ENCODE results near the gene ZFP91. TPM values are rescaled to one million over a fixed set of nuclear protein-coding genes. Genes with fewer than 3 reads are reported as not detected.

The ZFP91 gene
- total and polyA plus RNA-seq, 2 donors (not counting 3 experiments of a cell fraction or from before 2014, with no cell fraction given), result 20.2 to 52.0 TPM

DNA sequence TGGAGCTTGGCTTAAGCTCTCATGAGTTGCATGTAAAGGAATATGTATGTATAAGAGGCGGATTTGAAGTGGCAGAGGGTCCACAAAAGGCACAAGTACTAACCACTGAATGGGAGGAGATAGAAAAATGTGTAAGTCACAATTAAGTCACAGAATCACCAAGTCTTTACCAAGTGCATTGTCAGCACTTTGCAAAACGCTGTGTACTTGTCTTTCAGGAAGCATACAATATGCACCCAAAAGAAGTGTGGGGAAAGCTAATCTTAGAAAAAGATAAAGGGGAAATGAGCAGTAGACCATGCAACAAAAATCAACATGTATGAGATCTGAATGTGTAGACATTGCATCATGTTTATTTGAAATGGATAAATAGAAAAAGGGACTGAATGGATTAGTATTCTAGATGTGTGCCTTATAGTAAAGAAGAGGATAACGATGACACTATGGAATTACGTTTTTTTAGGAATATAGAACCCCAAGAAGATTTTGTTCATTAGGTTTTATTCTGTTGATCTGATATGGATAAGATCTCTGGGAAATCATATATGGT, 48.1 kb downstream of the ZFP91 start:
- H3K9me1 ChIP-seq (replicated peaks; ENCODE audit: control insufficient read depth, extremely low read depth, insufficient read depth, low read length), result no peaks in the 10 kb centered on the region
- no TSS peak for BruUV-seq (replicated peaks)
- ChIA-PET CTCF (interaction anchor here (0.8 to 4.3 kb wide), 8 partner anchors 9 to 531 kb away, joined by 3 to 90 read pairs (median 3); partner anchors contain the start of gene LPXN), POLR2A (no interaction called here)
- no peak overlapping the region for H2AFZ ChIP-seq (ENCODE audit: low read depth, low read length)
- H3K9me3 ChIP-seq (replicated peaks; ENCODE audit: control insufficient read depth, insufficient read depth, low read length), result no peaks in the 10 kb centered on the region
- dilution Hi-C loops (cut with MboI; ENCODE audit: extremely low pct_ligation_motif_present, low sequenced_read_pairs), result no loop called here
- H3K27ac ChIP-seq (ENCODE audit: insufficient read depth, low read depth, low read length), result peak overlapping the region; percentile 40
- peaks cover 13% of the 10 kb centered on the region for H3K4me1 ChIP-seq (ENCODE audit: control insufficient read depth, extremely low read depth, insufficient read depth, low read length)
- no peaks in the 10 kb centered on the region for H4K20me1 ChIP-seq (replicated peaks; ENCODE audit: control insufficient read depth, extremely low read depth, insufficient read depth, low read length)
- TF ChIP-seq EZH2 (IDR thresholded peaks at IDR 0.05; ENCODE audit: borderline replicate concordance, low read depth, low read length, severe bottlenecking) (no peak), MYC (IDR thresholded peaks at IDR 0.05; ENCODE audit: low read depth, low read length) (no peak), GATA2 (IDR thresholded peaks at IDR 0.05; ENCODE audit: insufficient read depth, insufficient read length, low read depth, low read length) (no peak), JUN (IDR thresholded peaks at IDR 0.05; ENCODE audit: borderline replicate concordance, insufficient read depth, insufficient read length, low read depth) (no peak), POLR2AphosphoS5 (IDR thresholded peaks at IDR 0.05; ENCODE audit: insufficient read depth, low read depth, low read length) (no peak), FOS (IDR thresholded peaks at IDR 0.05; ENCODE audit: borderline replicate concordance, insufficient read depth, low read length) (no peak), POLR2A (IDR thresholded peaks at IDR 0.05; ENCODE audit: low read depth, low read length) (no peak)
- TF ChIP-seq, protein P1, sequence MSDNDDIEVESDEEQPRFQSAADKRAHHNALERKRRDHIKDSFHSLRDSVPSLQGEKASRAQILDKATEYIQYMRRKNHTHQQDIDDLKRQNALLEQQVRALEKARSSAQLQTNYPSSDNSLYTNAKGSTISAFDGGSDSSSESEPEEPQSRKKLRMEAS (IDR thresholded peaks at IDR 0.05; ENCODE audit: insufficient read depth, insufficient read length), result no peak
- TF ChIP-seq, protein P2, sequence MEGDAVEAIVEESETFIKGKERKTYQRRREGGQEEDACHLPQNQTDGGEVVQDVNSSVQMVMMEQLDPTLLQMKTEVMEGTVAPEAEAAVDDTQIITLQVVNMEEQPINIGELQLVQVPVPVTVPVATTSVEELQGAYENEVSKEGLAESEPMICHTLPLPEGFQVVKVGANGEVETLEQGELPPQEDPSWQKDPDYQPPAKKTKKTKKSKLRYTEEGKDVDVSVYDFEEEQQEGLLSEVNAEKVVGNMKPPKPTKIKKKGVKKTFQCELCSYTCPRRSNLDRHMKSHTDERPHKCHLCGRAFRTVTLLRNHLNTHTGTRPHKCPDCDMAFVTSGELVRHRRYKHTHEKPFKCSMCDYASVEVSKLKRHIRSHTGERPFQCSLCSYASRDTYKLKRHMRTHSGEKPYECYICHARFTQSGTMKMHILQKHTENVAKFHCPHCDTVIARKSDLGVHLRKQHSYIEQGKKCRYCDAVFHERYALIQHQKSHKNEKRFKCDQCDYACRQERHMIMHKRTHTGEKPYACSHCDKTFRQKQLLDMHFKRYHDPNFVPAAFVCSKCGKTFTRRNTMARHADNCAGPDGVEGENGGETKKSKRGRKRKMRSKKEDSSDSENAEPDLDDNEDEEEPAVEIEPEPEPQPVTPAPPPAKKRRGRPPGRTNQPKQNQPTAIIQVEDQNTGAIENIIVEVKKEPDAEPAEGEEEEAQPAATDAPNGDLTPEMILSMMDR (IDR thresholded peaks at IDR 0.05; ENCODE audit: extremely low read depth in 1 of 2, insufficient read depth in 1 of 2, low read depth in 1 of 2, low read length in 2 of 2), result no peak
- H3K4me2 ChIP-seq (ENCODE audit: insufficient read depth, low read length), result peak overlapping the region; percentile 64
- H3K4me3 ChIP-seq (replicated peaks in 1 of 3; ENCODE audit: insufficient read depth in 1 of 3, low read depth in 1 of 3, low read length in 3 of 3), result no peak overlapping the region
- H3K79me2 ChIP-seq (ENCODE audit: control insufficient read depth, insufficient read depth, low read length), result no peaks in the 10 kb centered on the region
- peaks cover 6 to 11% of the 10 kb centered on the region in 2 experiments for H3K36me3 ChIP-seq (ENCODE audit: control insufficient read depth in 2 of 2, extremely low read depth in 1 of 2, insufficient read depth in 2 of 2, low read length in 2 of 2)
- H3K27me3 ChIP-seq (ENCODE audit: control insufficient read depth in 2 of 2, insufficient read depth in 2 of 2, low read length in 2 of 2), result no peaks in the 10 kb centered on the region
- H3K9ac ChIP-seq (replicated peaks; ENCODE audit: extremely low read depth, insufficient read depth, low read length), result no peak overlapping the region
- FAIRE-seq, result no peak
- intact Hi-C loops (cut with micrococcal nuclease), result loop anchor here (1.0 kb wide), 1 partner anchor 49 kb away; no protein-coding TSS in a partner anchor
- no peak for DNase-seq (ENCODE audit: low read depth, low spot score)

All from endothelial cell of umbilical vein (primary cell).